H1 (cell line): Measurements from ENCODE around the gene UBAC1. TPM values are rescaled to one million over a fixed set of nuclear protein-coding genes. Genes with fewer than 3 reads are reported as not detected.

Source experiments
- ATF2 ChIP-seq: IDR thresholded peaks from 2 replicates; pipeline ENCODE4 v1.6.1; 2012; ENCODE audit warnings: low read length, inconsistent platforms
- BRCA1 ChIP-seq: IDR thresholded peaks from 2 replicates; pipeline ENCODE4 v1.6.1; 2012; ENCODE audit warnings: low read depth, low read length, improper control_type of control experiment
- EGR1 ChIP-seq: IDR thresholded peaks from 2 replicates; pipeline ENCODE4 v1.6.1; 2011; ENCODE audit warnings: low read depth, low read length, borderline replicate concordance
- JUN ChIP-seq: IDR thresholded peaks from 2 replicates; pipeline ENCODE4 v1.6.1; 2011; ENCODE audit warnings: low read depth, mild to moderate bottlenecking, improper control_type of control experiment, low read length
- polyA plus RNA-seq, 7 experiments: library from polyadenylated mRNA; depleted of rRNA in 3 of 7; stranded (reverse) in 5 of 7; unstranded in 2 of 7; fragments of >200 nt in 5 of 7; fragments of 200-250 nt in 2 of 7; gene quantifications; 1 replicate in 5 of 7; 2 replicates in 1 of 7; 4 replicates in 1 of 7; pipeline versions ENCODE4 v1.2.1 to v1.2.3, GENCODE V29; 2011 to 2013; ENCODE audit warnings: missing spikeins in 2 of 7, mixed read lengths in 2 of 7
- total RNA-seq: library from RNA; stranded (reverse); fragmentation: NEBNext Ultra II Directional; extraction: Animal tissue kit (Norgen Biotek cat#: 25700); gene quantifications from 2 replicates; pipeline ENCODE4 v1.2.1, GENCODE V29; 2021

UBAC1 gene
- total and polyA plus RNA-seq, 2 of the 8 experiments (the other 6 are each of a cell fraction or from before 2014, with no cell fraction given): 59.3 to 85.2 TPM

- TF ChIP-seq ATF2 (no peak), BRCA1 (no peak), JUN (no peak), EGR1 (no peak)
- TF ChIP-seq, all 59 proteins: peak for 0
Observed at GRCh38 chr9:135955934-135956801, 5.0 kb downstream of the UBAC1 start (continued).
